NOMO-1 treated with DMSO at 0.1 percent for 48 hours (cell line): ENCODE measurements around the gene ATP6V1B1.

ENCODE experiments used
- DNase-seq: peaks from one replicate; lab custom pipeline; 2025; ENCODE audit not compliant: unreplicated experiment; lab: John Stamatoyannopoulos, UW

The ATP6V1B1 gene

GRCh38 chr2:70964596-70965386 is 29.1 kb downstream of the ATP6V1B1 start:
- peak; percentile 48 for DNase-seq

- DNase-seq = no peak
These were observed 29.8 kb downstream of the ATP6V1B1 start for GRCh38 chr2:70965506-70965905.

GRCh38 chr2:70966681-70967080 is 31.0 kb downstream of the ATP6V1B1 start:
- DNase-seq = no peak

- DNase-seq = no peak
These were observed 31.5 kb downstream of the ATP6V1B1 start for GRCh38 chr2:70967189-70967588.

GRCh38 chr2:70974592-70974991 is 38.9 kb downstream of the ATP6V1B1 start:
- no peak for DNase-seq

- no peak for DNase-seq
These were observed 39.5 kb downstream of the ATP6V1B1 start for GRCh38 chr2:70975237-70975636.

GRCh38 chr2:70977605-70978205 is 42.0 kb downstream of the ATP6V1B1 start:
- peak; percentile 58 for DNase-seq

- no peak for DNase-seq
These were observed 42.9 kb downstream of the ATP6V1B1 start, which contains the start of gene ANKRD53 for GRCh38 chr2:70978341-70979179. ANKRD53 (plus strand) TSS chr2:70978630; CDS start chr2:70978646, 16 bp downstream.

GRCh38 chr2:70979180-70979488 is 43.4 kb downstream of the ATP6V1B1 start:
- no peak for DNase-seq

GRCh38 chr2:70979626-70980025 is 43.9 kb downstream of the ATP6V1B1 start:
- DNase-seq = no peak

GRCh38 chr2:70981421-70981820 is 45.7 kb downstream of the ATP6V1B1 start:
- no peak for DNase-seq

GRCh38 chr2:70981866-70982810 is 46.4 kb downstream of the ATP6V1B1 start:
- no peak for DNase-seq

- DNase-seq = no peak
These were observed 47.3 kb downstream of the ATP6V1B1 start for GRCh38 chr2:70982971-70983370.

- no peak for DNase-seq
These were observed 48.0 kb downstream of the ATP6V1B1 start for GRCh38 chr2:70983506-70984227.

- no peak for DNase-seq
These were observed 48.5 kb downstream of the ATP6V1B1 start for GRCh38 chr2:70984228-70984575.

- DNase-seq = peak; percentile 37
These were observed 49.0 kb downstream of the ATP6V1B1 start for GRCh38 chr2:70984576-70985282.

GRCh38 chr2:70985283-70985688 is 49.6 kb downstream of the ATP6V1B1 start:
- no peak for DNase-seq

GRCh38 chr2:70985956-70986355 is 50.3 kb downstream of the ATP6V1B1 start:
- no peak for DNase-seq

- DNase-seq = no peak
These were observed 50.9 kb downstream of the ATP6V1B1 start for GRCh38 chr2:70986499-70987189.
